ENCODE measurements around the gene SLAMF1.

Gene SLAMF1

DNA sequence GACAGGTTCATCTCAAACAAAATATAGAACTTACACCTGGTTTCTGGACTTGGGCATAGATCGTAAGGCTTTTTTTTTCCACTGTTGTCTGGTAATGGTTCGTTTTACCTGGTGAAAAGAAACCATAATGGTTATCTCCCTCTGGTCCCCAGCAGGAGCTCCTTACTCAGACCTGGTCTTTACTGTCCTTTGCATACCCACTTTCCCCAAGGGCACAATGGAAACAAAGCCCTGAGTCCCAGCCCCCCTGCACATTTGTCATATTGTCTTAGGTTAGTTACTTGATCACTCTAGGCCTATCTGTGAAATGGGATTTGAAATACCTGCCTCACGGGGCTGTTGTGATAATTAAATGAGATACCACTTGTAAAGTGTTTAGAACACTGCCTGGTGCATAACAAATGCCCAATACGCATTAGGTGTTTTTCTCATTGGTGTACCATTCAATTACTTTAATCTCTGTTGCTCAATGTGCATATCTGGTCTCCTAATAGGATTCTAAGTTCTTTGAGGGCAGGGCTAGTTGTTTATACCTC is 27.0 kb downstream of the SLAMF1 start:
- intact Hi-C loops (cut with micrococcal nuclease), result no loop called here
- Mint-ChIP-seq H3K4me3 (no peak overlapping the region), H3K27me3 (no peaks in the 10 kb centered on the region), H3K4me1 (ENCODE audit: low read depth) (peaks cover 65% of the 10 kb centered on the region), H3K9me3 (peaks cover 12% of the 10 kb centered on the region), H3K27ac (no peak overlapping the region), H3K36me3 (ENCODE audit: low read depth) (peaks cover 93% of the 10 kb centered on the region)

DNA sequence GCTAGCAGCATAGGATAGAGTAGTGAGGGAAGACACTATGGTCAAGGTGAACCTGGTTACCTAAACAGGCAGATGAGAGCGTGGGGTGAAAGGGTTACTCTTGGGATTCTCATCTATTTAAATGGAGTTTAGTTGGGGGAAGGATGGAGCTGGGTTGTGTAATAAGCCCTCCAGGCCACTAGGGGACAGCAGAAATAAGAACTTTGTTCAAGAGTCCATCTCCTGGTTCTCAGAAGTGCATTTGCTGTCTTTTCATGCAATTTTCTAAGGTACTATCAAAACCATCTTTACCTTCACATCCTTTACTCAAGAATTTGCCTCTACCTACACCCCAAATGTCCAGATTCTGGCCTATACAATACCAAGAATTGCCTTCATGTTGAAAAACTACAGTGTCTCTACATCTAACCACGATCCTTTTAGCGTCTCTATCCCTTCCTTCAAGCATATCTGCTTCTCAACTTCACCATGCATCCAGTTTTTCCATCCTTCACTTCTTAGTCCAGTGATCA is 28.0 kb downstream of the SLAMF1 start:
- Mint-ChIP-seq H3K36me3 (ENCODE audit: low read depth) (peaks cover 92% of the 10 kb centered on the region), H3K9me3 (peaks cover 12% of the 10 kb centered on the region), H3K4me3 (no peak overlapping the region), H3K27ac (no peak overlapping the region), H3K27me3 (no peaks in the 10 kb centered on the region), H3K4me1 (ENCODE audit: low read depth) (peaks cover 58% of the 10 kb centered on the region)
- intact Hi-C loops (cut with micrococcal nuclease), result no loop called here

DNA sequence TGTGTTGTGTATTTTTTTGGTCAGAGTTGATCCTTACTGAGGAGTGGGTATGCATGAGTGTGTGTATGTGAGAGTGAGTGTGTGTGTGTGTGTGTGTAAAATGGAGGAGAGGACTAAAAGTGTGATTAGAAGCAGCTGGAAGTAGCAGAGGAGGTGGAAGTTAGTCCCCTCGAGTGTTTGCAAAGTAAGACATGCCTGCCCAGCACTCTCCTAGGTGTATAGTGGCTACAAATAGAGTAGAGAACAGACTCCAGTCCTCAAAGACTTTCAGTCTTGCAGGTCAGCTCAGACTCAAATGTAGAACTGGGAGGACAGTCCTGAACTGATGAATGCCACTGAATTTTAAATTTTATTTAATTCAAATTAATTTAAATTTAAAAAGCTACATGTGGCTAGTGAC is 28.5 kb downstream of the SLAMF1 start:
- H3K9me3 Mint-ChIP-seq, result peaks cover 12% of the 10 kb centered on the region
- intact Hi-C loops (cut with micrococcal nuclease), result no loop called here
- H3K27ac Mint-ChIP-seq, result peak overlapping the region; percentile 33
- H3K36me3 Mint-ChIP-seq (ENCODE audit: low read depth), result peaks cover 92% of the 10 kb centered on the region
- no peak overlapping the region for H3K4me3 Mint-ChIP-seq
- H3K4me1 Mint-ChIP-seq (ENCODE audit: low read depth), result peaks cover 56% of the 10 kb centered on the region
- no peaks in the 10 kb centered on the region for H3K27me3 Mint-ChIP-seq

DNA sequence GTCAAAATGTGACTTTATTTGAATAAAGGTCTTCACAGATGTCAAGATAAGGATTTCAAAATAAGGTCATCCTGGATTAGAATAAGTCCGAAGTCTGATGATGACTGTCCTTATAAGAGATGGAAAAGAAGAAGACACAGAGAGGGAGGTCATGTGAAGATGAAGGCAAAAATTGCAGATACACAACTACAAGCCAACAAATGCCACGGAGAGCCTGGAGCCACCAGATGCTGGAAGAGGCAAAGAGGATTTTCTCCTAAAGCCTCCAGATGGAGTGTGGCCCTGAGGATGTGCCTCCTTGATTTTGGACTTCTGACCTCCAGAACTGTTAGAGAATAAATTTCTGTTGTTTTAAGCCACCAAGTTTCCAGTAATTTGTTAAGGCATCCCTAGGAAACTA is 31.2 kb downstream of the SLAMF1 start:
- intact Hi-C loops (cut with micrococcal nuclease), result no loop called here

DNA sequence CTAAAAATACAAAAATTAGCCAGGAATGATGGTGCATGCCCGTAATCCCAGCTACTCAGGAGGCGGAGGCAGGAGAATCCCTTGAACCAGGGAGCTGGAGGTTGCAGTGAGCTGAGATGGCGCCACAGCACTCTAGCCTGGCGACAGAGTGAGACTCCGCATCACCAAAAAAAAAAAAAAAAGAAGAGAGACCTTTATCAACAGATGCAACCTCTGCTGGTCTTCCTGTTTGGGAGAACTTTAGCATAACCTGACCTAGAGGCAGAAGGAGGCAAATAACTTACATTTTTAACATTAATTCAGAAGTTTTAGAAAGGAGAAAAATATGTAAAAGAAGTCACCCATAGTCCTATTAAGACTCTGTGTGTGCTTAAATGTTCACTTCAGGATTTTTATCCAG is 32.4 kb downstream of the SLAMF1 start:
- Mint-ChIP-seq H3K4me3 (no peak overlapping the region), H3K9me3 (peaks cover 10% of the 10 kb centered on the region), H3K4me1 (ENCODE audit: low read depth) (peaks cover 58% of the 10 kb centered on the region), H3K27me3 (no peaks in the 10 kb centered on the region), H3K27ac (no peak overlapping the region), H3K36me3 (ENCODE audit: low read depth) (peaks cover 95% of the 10 kb centered on the region)
- intact Hi-C loops (cut with micrococcal nuclease), result loop anchor here (5.0 kb wide), 1 partner anchor 33 kb away; the partner anchor contains the start of gene SLAMF1

More for the DNA sequence above, 31.2 kb downstream of the SLAMF1 start:
- peaks cover 57% of the 10 kb centered on the region for H3K4me1 Mint-ChIP-seq (ENCODE audit: low read depth)
- no peaks in the 10 kb centered on the region for H3K27me3 Mint-ChIP-seq
- H3K4me3 Mint-ChIP-seq, result no peak overlapping the region
- peaks cover 12% of the 10 kb centered on the region for H3K9me3 Mint-ChIP-seq
- H3K36me3 Mint-ChIP-seq (ENCODE audit: low read depth), result peaks cover 93% of the 10 kb centered on the region
- H3K27ac Mint-ChIP-seq, result no peak overlapping the region

DNA sequence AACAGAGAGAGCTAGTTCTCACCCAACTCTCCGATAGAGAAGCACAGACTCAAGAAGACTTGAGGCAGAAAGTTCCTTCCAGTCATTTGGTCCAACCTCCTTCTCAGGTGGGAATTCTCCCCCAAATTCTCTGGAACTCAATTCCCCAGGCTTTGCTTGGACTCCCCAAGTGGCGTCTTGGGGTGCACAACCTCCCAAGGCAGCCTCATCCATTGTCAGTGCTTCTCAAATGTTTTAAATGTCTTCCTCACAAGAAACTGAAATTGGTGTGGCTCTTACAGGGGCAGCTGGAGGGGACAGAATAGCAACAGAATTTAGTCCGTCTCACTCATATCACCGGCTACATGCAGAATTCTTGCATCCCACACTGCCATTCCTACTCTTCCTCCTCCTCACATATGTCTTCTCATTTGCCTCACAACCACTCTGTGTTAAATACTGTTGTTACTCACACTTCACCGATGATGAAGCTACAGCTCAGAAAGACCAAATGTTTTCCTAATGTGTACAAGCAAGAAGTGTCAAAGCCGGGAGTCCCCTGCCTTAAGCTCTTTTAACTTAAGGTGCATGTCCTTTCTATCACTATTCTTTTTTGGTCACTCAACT is 34.1 kb downstream of the SLAMF1 start:
- Mint-ChIP-seq H3K4me3 (no peak overlapping the region), H3K4me1 (ENCODE audit: low read depth) (peaks cover 60% of the 10 kb centered on the region), H3K27me3 (no peaks in the 10 kb centered on the region), H3K36me3 (ENCODE audit: low read depth) (peaks cover 95% of the 10 kb centered on the region), H3K9me3 (no peaks in the 10 kb centered on the region), H3K27ac (peak overlapping the region; percentile 98)
- intact Hi-C loops (cut with micrococcal nuclease), result loop anchor here (5.0 kb wide), 1 partner anchor 35 kb away; the partner anchor contains the start of gene SLAMF1

DNA sequence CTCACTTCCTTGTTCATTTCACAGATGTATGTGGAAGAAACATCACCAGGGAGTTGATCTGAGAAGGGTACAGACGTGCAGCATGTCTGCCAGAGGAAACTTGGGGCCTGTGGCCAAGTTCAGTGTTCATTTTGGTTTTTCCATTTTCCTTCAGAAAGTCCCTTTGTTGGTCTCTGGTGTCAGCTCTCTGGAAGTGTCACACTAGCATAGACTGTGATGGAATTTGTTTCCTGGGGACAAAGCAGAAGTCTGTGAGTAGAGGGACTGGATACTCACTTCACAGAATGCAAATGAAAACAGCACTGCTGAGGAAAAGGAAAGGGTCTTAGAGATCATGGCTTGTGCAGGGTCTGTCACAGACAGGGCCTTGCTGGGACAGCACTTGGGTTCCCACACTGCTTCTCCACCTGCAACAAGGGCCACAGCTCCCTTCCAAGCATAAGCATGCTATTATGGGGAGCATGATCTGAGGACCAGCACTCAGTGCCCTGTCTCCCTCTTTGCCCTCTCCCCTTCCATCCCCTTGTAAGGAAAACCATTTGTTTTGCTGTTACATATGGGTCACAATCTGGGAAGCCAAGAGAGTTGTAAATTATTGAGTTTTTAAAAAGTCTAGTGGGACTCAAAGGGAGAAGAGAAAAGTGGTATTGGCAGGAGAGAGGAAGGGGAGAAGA is 36.1 kb downstream of the SLAMF1 start:
- Mint-ChIP-seq H3K4me1 (ENCODE audit: low read depth) (peaks cover 75% of the 10 kb centered on the region), H3K27me3 (no peaks in the 10 kb centered on the region), H3K36me3 (ENCODE audit: low read depth) (peaks cover 88% of the 10 kb centered on the region), H3K27ac (peak overlapping the region; percentile 98), H3K4me3 (peak overlapping the region; percentile 39), H3K9me3 (no peaks in the 10 kb centered on the region)
- intact Hi-C loops (cut with micrococcal nuclease), result loop anchor here (5.0 kb wide), 1 partner anchor 37 kb away; the partner anchor contains the start of gene SLAMF1

DNA sequence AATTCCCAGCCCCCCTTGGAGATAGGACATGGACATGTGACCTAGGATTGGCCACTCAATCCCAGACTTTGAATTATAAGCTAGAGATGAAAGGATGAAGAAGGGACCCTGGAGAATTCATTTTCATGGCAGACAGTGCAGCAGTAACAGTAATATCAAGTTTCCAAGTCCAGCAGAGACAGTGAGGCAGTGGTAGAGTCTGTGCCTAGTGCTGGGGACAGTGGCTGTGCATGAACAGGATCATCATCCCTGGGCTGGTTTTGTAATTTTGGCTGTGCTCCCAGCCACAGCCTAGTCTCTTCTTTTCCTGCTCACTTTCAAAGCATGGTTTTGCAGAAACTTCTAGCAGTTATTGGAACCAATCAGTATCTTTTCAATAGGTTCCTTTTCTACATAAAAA is 37.9 kb downstream of the SLAMF1 start:
- H3K36me3 Mint-ChIP-seq (ENCODE audit: low read depth), result peaks cover 84% of the 10 kb centered on the region
- H3K4me1 Mint-ChIP-seq (ENCODE audit: low read depth), result peaks cover 82% of the 10 kb centered on the region
- no peaks in the 10 kb centered on the region for H3K27me3 Mint-ChIP-seq
- intact Hi-C loops (cut with micrococcal nuclease), result no loop called here
- H3K27ac Mint-ChIP-seq, result peak overlapping the region; percentile 98
- H3K9me3 Mint-ChIP-seq, result peaks cover 8% of the 10 kb centered on the region
- H3K4me3 Mint-ChIP-seq, result peak overlapping the region; percentile 23

DNA sequence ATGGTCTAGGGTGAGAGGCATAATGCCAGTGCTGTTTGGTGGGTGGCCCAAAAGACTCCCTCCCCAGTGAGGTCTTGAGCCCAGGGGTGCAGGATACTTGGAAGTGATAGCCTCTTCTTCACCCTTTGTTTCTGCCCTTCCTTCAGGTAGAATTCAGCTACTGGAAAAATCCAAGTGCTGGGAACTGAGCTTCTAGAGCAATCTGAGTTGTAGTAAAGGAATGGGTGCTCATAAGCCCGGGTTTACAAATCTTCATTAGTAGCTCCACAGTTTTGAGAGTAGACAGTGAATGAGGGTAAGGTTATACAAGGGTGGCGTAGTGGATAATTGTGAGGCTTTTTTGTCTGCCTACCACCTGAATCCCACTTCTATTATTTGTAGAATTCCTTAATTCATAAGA is 38.3 kb downstream of the SLAMF1 start:
- Mint-ChIP-seq H3K27ac (peak overlapping the region; percentile 98), H3K4me1 (ENCODE audit: low read depth) (peaks cover 80% of the 10 kb centered on the region), H3K36me3 (ENCODE audit: low read depth) (peaks cover 79% of the 10 kb centered on the region), H3K27me3 (no peaks in the 10 kb centered on the region), H3K4me3 (peak overlapping the region; percentile 23), H3K9me3 (peaks cover 8% of the 10 kb centered on the region)
- intact Hi-C loops (cut with micrococcal nuclease), result no loop called here

DNA sequence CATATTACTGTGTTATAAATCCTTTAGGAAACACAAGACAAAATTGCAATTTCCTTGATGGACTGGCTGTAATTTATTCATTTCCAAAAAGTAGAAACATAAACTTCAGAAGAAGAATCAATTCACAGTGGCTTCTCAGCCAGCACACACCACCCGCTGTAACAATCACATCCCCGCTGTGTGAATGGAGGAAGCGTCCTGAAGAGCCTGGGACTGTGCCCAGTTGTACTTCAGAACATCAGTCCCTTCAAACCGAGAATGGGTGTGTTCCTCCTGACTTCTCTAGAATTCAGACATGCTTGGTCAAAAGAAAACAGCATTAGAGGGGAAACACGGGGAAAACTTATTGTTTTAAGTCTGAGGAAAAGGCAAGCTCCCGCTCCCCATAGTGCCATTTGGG is 38.8 kb downstream of the SLAMF1 start:
- peaks cover 77% of the 10 kb centered on the region for H3K36me3 Mint-ChIP-seq (ENCODE audit: low read depth)
- peak overlapping the region; percentile 23 for H3K4me3 Mint-ChIP-seq
- H3K9me3 Mint-ChIP-seq, result peaks cover 13% of the 10 kb centered on the region
- intact Hi-C loops (cut with micrococcal nuclease), result no loop called here
- H3K27ac Mint-ChIP-seq, result peak overlapping the region; percentile 98
- peaks cover 76% of the 10 kb centered on the region for H3K4me1 Mint-ChIP-seq (ENCODE audit: low read depth)
- H3K27me3 Mint-ChIP-seq, result no peaks in the 10 kb centered on the region

DNA sequence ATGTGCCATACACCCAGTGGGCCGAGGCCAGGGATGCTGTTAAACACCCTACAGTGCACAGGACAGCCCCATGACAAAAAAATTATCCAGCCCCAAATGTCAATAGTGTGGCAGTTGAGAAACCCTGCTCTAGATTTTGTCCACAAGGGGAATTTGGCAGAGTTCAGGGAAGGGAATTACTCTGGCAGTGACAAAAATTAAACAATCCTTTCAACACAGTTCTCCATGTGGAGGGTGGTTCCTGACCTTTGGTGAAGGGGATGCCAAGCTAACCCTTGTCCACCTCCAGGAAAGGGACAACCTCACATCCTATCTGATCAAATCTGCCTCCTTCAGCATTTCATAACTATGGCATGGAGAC is 39.2 kb downstream of the SLAMF1 start:
- peaks cover 77% of the 10 kb centered on the region for H3K36me3 Mint-ChIP-seq (ENCODE audit: low read depth)
- H3K27ac Mint-ChIP-seq, result peak overlapping the region; percentile 98
- H3K9me3 Mint-ChIP-seq, result peaks cover 17% of the 10 kb centered on the region
- H3K4me3 Mint-ChIP-seq, result peak overlapping the region; percentile 39
- H3K4me1 Mint-ChIP-seq (ENCODE audit: low read depth), result peaks cover 72% of the 10 kb centered on the region
- no peaks in the 10 kb centered on the region for H3K27me3 Mint-ChIP-seq
- intact Hi-C loops (cut with micrococcal nuclease), result loop anchor here (1.0 to 2.0 kb wide), 3 partner anchors 63 to 179 kb away; no protein-coding TSS in a partner anchor

DNA sequence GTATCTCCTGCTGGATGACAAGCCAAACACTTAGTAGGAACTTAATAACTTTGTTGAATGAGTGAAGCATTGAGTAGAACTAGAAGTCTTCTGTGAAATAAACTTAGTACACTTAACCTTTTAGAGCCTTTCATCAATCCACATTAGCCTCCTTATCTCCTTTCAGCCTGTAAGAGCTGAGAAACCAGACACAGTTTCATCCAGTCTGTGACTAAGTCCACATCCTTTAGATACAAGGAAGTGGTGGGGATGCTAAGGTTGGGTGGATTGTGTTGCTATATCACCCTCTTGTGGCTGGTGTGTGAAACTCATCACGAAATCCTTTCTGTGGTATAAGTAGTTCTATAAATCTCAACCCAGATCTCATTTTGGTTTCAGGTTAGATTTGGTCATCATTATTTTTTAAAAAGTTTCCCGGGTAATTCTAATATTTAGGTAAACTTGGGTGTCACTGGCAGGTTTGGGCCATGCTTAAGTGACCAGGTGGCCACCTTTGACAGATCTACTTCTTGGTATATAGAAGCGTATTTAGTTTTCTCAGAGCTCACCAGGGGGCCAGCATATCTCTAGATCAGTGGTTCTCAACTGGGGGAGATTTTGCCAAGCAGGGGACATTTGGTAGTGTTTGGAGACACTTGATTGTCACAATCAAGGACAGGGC is 39.7 kb downstream of the SLAMF1 start:
- Mint-ChIP-seq H3K4me3 (no peak overlapping the region), H3K27ac (peak overlapping the region; percentile 98), H3K4me1 (ENCODE audit: low read depth) (peaks cover 67% of the 10 kb centered on the region), H3K9me3 (peaks cover 22% of the 10 kb centered on the region), H3K36me3 (ENCODE audit: low read depth) (peaks cover 71% of the 10 kb centered on the region), H3K27me3 (no peaks in the 10 kb centered on the region)
- intact Hi-C loops (cut with micrococcal nuclease), result loop anchor here (1.0 to 2.0 kb wide), 3 partner anchors 62 to 179 kb away; no protein-coding TSS in a partner anchor

DNA sequence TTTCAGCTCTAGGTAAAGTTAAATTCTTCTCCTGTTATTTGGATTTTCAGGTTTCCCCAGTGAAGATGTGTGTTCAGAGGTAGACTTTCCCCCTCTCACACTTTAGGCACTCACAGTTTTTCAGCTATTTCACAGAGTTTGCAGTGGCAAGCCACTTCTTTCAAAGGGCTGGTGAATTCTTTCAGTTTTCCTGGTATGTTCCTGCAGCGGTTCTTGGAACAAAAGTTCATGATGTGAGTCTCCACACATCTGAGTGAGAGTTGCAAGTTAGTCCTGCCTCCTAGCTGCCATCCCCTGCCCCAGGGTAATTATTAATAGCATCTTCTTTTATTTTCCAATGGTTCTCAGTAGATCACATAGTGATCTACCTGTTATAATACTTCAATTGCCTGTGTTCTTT is 40.2 kb downstream of the SLAMF1 start:
- peaks cover 61% of the 10 kb centered on the region for H3K4me1 Mint-ChIP-seq (ENCODE audit: low read depth)

More for the DNA sequence above, 40.2 kb downstream of the SLAMF1 start:
- Mint-ChIP-seq H3K27ac (peak overlapping the region; percentile 98), H3K4me3 (no peak overlapping the region), H3K36me3 (ENCODE audit: low read depth) (peaks cover 70% of the 10 kb centered on the region), H3K9me3 (peaks cover 27% of the 10 kb centered on the region), H3K27me3 (no peaks in the 10 kb centered on the region)
- intact Hi-C loops (cut with micrococcal nuclease), result loop anchor here (1.0 to 2.0 kb wide), 3 partner anchors 62 to 178 kb away; no protein-coding TSS in a partner anchor
